IMR-90 (cell line): ENCODE data around the gene SCRN2. TPM values are rescaled to one million over a fixed set of nuclear protein-coding genes. Genes with fewer than 3 reads are reported as not detected.

Experiments used
- ATAC-seq: fragments of 200-7000 bp; cut with Tn5 transposase; 2 replicates; pipeline ENCODE4 v1.9.1; 2020; ENCODE audit warnings: low read depth, mild to moderate bottlenecking, moderate library complexity
- BruUV-seq: library from RNA; stranded (reverse); fragments of 400-500 nt; replicated peaks from 2 replicates; lab custom pipeline; 2021; lab: Mats Ljungman, UMichigan
- CTCF ChIA-PET: fragments of 300-600 bp; formaldehyde crosslinking; extraction: SDS; loops from one replicate; lab custom pipeline; 2021; ENCODE audit warnings: antibody characterized with exemption; lab: Yijun Ruan, JAX
- POLR2A ChIA-PET: fragments of 300-600 bp; sonication (Branson Sonifier 250); formaldehyde crosslinking; loops from one replicate; lab custom pipeline; 2022; ENCODE audit warnings: antibody characterized with exemption; ENCODE audit not compliant: unreplicated experiment; lab: Charles Lee
- DNase-seq: peaks from one replicate; pipeline ENCODE4 v3.0.0; 2013
- H2AFZ ChIP-seq: replicated peaks from 2 replicates; pipeline ENCODE3; 2013; ENCODE audit warnings: low read length, mild to moderate bottlenecking; ENCODE audit not compliant: poor library complexity
- H2AK5ac ChIP-seq: 2 replicates; pipeline ENCODE4 v1.6.1; 2013; ENCODE audit warnings: low read depth, low read length, inconsistent platforms
- H2AK9ac ChIP-seq: replicated peaks from 2 replicates; pipeline ENCODE3; 2013; ENCODE audit warnings: mild to moderate bottlenecking, low read depth, low read length, moderate library complexity; ENCODE audit not compliant: poor library complexity
- H2BK120ac ChIP-seq: 2 replicates; pipeline ENCODE4 v1.6.1; 2013; ENCODE audit warnings: low read depth, low read length, inconsistent platforms
- H2BK15ac ChIP-seq: 3 replicates; pipeline ENCODE4 v1.6.1; 2013; ENCODE audit warnings: low read depth, low read length, inconsistent platforms
- H2BK20ac ChIP-seq: 2 replicates; pipeline ENCODE4 v1.6.1; 2013; ENCODE audit warnings: low read depth, mild to moderate bottlenecking, inconsistent platforms, low read length, moderate library complexity
- H2BK5ac ChIP-seq: 2 replicates; pipeline ENCODE4 v1.6.1; 2013; ENCODE audit warnings: mild to moderate bottlenecking, low read depth, low read length, inconsistent platforms; ENCODE audit not compliant: poor library complexity, severe bottlenecking
- H3K14ac ChIP-seq: replicated peaks from 2 replicates; pipeline ENCODE4 v1.6.1; 2013; ENCODE audit warnings: low read depth, low read length, inconsistent platforms
- H3K18ac ChIP-seq: 2 replicates; pipeline ENCODE4 v1.6.1; 2013; ENCODE audit warnings: low read depth, low read length, control low read depth
- H3K23ac ChIP-seq: 2 replicates; pipeline ENCODE4 v1.6.1; 2013; ENCODE audit warnings: low read depth, low read length, inconsistent platforms
- H3K27ac ChIP-seq: 2 replicates; pipeline ENCODE4 v1.5.1; 2013; ENCODE audit warnings: mild to moderate bottlenecking, control low read depth, low read length; ENCODE audit not compliant: insufficient read depth
- H3K27me3 ChIP-seq: 2 replicates; pipeline ENCODE4 v1.6.1; 2013; ENCODE audit warnings: low read length; ENCODE audit not compliant: control insufficient read depth, insufficient read depth
- H3K36me3 ChIP-seq: 2 replicates; pipeline ENCODE4 v1.6.1; 2013; ENCODE audit warnings: low read length, mixed read lengths; ENCODE audit not compliant: control insufficient read depth, insufficient read depth
- H3K4ac ChIP-seq: 2 replicates; pipeline ENCODE4 v1.6.1; 2013; ENCODE audit warnings: low read depth, low read length, inconsistent platforms
- H3K4me1 ChIP-seq: 2 replicates; pipeline ENCODE4 v1.6.1; 2013; ENCODE audit warnings: low read length, mixed read lengths; ENCODE audit not compliant: control insufficient read depth, insufficient read depth
- H3K4me2 ChIP-seq: 2 replicates; pipeline ENCODE4 v1.6.1; 2013; ENCODE audit warnings: low read depth, mild to moderate bottlenecking, control low read depth, low read length, moderate library complexity
- H3K4me3 ChIP-seq: 2 replicates; pipeline ENCODE4 v1.5.1; 2013; ENCODE audit warnings: low read depth, mild to moderate bottlenecking, control low read depth, low read length, moderate library complexity; ENCODE audit not compliant: insufficient read depth
- H3K56ac ChIP-seq: 2 replicates; pipeline ENCODE4 v1.6.1; 2013; ENCODE audit warnings: low read length, inconsistent platforms; ENCODE audit not compliant: insufficient read depth; ENCODE audit errors: extremely low read depth
- H3K79me1 ChIP-seq, 2 experiments: 2 replicates each; pipeline ENCODE4 v1.6.1; 2013; ENCODE audit warnings: low read length in 2 of 2, inconsistent platforms in 1 of 2, low read depth in 1 of 2
- H3K9ac ChIP-seq: 2 replicates; pipeline ENCODE4 v1.6.1; 2013; ENCODE audit warnings: low read depth, low read length, control low read depth
- H3K9me1 ChIP-seq: 2 replicates; pipeline ENCODE4 v1.6.1; 2013; ENCODE audit warnings: low read length, inconsistent platforms; ENCODE audit not compliant: insufficient read depth
- H3K9me3 ChIP-seq: 2 replicates; pipeline ENCODE4 v1.6.1; 2013; ENCODE audit warnings: low read length; ENCODE audit not compliant: control insufficient read depth, insufficient read depth
- H4K20me1 ChIP-seq: 2 replicates; pipeline ENCODE4 v1.6.1; 2013; ENCODE audit warnings: low read length, inconsistent platforms; ENCODE audit not compliant: insufficient read depth
- H4K5ac ChIP-seq: 2 replicates; pipeline ENCODE4 v1.6.1; 2013; ENCODE audit warnings: mild to moderate bottlenecking, low read depth, low read length, control low read depth
- H4K8ac ChIP-seq, 2 experiments: 2 replicates each; pipeline ENCODE4 v1.6.1; 2013; ENCODE audit warnings: low read depth in 2 of 2, low read length in 2 of 2, control low read depth in 1 of 2, inconsistent platforms in 1 of 2
- H4K91ac ChIP-seq: 2 replicates; pipeline ENCODE4 v1.6.1; 2013; ENCODE audit warnings: low read depth, low read length, inconsistent platforms; ENCODE audit not compliant: insufficient read depth
- MAZ ChIP-seq: IDR thresholded peaks from 2 replicates; pipeline ENCODE4 v1.6.1; 2012; ENCODE audit warnings: low read depth, mild to moderate bottlenecking, low read length, improper control_type of control experiment, moderate library complexity, borderline replicate concordance
- RAD21 ChIP-seq: IDR thresholded peaks from 2 replicates; pipeline ENCODE4 v1.6.1; 2012; ENCODE audit warnings: low read length, improper control_type of control experiment
- RCOR1 ChIP-seq: IDR thresholded peaks from 2 replicates; pipeline ENCODE4 v1.6.1; 2012; ENCODE audit warnings: mild to moderate bottlenecking, low read length, improper control_type of control experiment; ENCODE audit not compliant: insufficient replicate concordance
- WGBS, 2 experiments: methylation state at CpG; one replicate each; pipeline versions ENCODE4 v1.1.5 to v1.1.7; 2013; ENCODE audit warnings: missing lambda C conversion rate in 2 of 2; ENCODE audit not compliant: insufficient read length in 1 of 2; ENCODE audit errors: extremely low coverage in 2 of 2; 5-methylcytosine and 5-hydroxymethylcytosine counted together
- dilution Hi-C: fragments of 300-500 bp; cut with HindIII; formaldehyde crosslinking; loops from one replicate; pipeline ENCODE4 v1.14.3; 2018; ENCODE audit warnings: low sequenced_read_pairs; ENCODE audit not compliant: unreplicated experiment
- in situ Hi-C: fragments of 300-500 bp; cut with MboI; formaldehyde crosslinking; loops from 3 replicates; pipeline ENCODE4 v1.14.3; 2019; ENCODE audit warnings: low sequenced_read_pairs, inconsistent platforms, mixed read lengths
- intact Hi-C: fragments of 100-400 bp; cut with micrococcal nuclease; formaldehyde crosslinking; loops from 2 replicates; pipeline ENCODE4 v1.10.0; 2022
- polyA plus RNA-seq, 3 experiments: library from polyadenylated mRNA; depleted of rRNA; stranded (reverse); fragments of >200 nt; gene quantifications; 2 replicates each; pipeline ENCODE4 v1.2.3, GENCODE V29; 2012; ENCODE audit warnings: low replicate concordance in 1 of 3
- total RNA-seq: library from RNA; depleted of rRNA; stranded (reverse); fragments of >200 nt; gene quantifications from 2 replicates; pipeline ENCODE4 v1.2.3, GENCODE V29; 2012
- TF ChIP-seq, protein P1 (sequence below): fragments of 150-350 bp; IDR thresholded peaks from 2 replicates; pipeline ENCODE4 v1.6.1; 2017; ENCODE audit warnings: mild to moderate bottlenecking, antibody characterized with exemption, low read length, low read depth

Gene SCRN2
- total and polyA plus RNA-seq, 2 of the 4 experiments (the other 2 are of a cell fraction): 17.2 to 31.0 TPM

GRCh38 chr17:47884905-47885730 is 44.0 kb upstream of the SCRN2 start:
- Histone ChIP-seq H2AFZ (no peak overlapping the region), H3K23ac (no peak overlapping the region), H4K20me1 (no peaks in the 10 kb centered on the region), H3K9ac (no peak overlapping the region), H3K9me3 (no peaks in the 10 kb centered on the region), H2BK20ac (no peak overlapping the region), H3K4me1 (no peaks in the 10 kb centered on the region), H3K14ac (no peak overlapping the region), H3K56ac (no peak overlapping the region), H2AK9ac (no peak overlapping the region), H3K4me2 (no peak overlapping the region), H3K36me3 (no peaks in the 10 kb centered on the region), H2BK5ac (no peak overlapping the region), H4K8ac (no peak overlapping the region), H3K4me3 (no peak overlapping the region), H3K27me3 (peaks cover 8% of the 10 kb centered on the region), H2AK5ac (no peak overlapping the region), H2BK15ac (no peak overlapping the region), H4K91ac (no peak overlapping the region), H3K9me1 (no peaks in the 10 kb centered on the region), H3K79me1 (no peaks in the 10 kb centered on the region), H2BK120ac (no peak overlapping the region), H4K5ac (no peak overlapping the region), H3K18ac (no peak overlapping the region), H3K27ac (no peak overlapping the region), H3K4ac (no peak overlapping the region)
- BruUV-seq: no TSS peak
- DNase-seq: no peak
- ATAC-seq: no peak
- dilution Hi-C loops: no loop called here
- TF ChIP-seq RAD21 (no peak), RCOR1 (no peak), MAZ (no peak)
- TF ChIP-seq, protein P1, sequence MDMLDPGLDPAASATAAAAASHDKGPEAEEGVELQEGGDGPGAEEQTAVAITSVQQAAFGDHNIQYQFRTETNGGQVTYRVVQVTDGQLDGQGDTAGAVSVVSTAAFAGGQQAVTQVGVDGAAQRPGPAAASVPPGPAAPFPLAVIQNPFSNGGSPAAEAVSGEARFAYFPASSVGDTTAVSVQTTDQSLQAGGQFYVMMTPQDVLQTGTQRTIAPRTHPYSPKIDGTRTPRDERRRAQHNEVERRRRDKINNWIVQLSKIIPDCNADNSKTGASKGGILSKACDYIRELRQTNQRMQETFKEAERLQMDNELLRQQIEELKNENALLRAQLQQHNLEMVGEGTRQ: no peak
- CTCF ChIA-PET: interaction anchor here (0.7 to 4.8 kb wide), 3 partner anchors 39 to 43 kb away, joined by 3 to 18 read pairs (median 4); partner anchors contain the start of gene SCRN2
- in situ Hi-C loops: no loop called here
- POLR2A ChIA-PET: no interaction called here
- intact Hi-C loops: loop anchor here (5.0 kb wide), 1 partner anchor 108 kb away; no protein-coding TSS in a partner anchor
- 67% methylated on average over 3 of the region's 11 CpGs; no CpG with 5 or more reads in 1 of the 2 experiments for WGBS, 2 experiments
